AG04450 (cell line): Measurements from ENCODE around the gene VEZT. TPM values are rescaled to one million over a fixed set of nuclear protein-coding genes. Genes with fewer than 3 reads are reported as not detected.

ENCODE experiments used
- CTCF ChIA-PET: fragments of 300-600, 350-600 bp; formaldehyde crosslinking; extraction: SDS; loops from one replicate; lab custom pipeline; 2022; ENCODE audit warnings: antibody characterized with exemption, inconsistent platforms; lab: Charles Lee
- POLR2A ChIA-PET: fragments of 350-600 bp; formaldehyde crosslinking; extraction: SDS; loops from one replicate; lab custom pipeline; 2021; ENCODE audit warnings: antibody characterized with exemption, inconsistent platforms; lab: Yijun Ruan, JAX
- DNase-seq: peaks from one replicate; pipeline ENCODE4 v3.0.0-alpha.2; 2011; ENCODE audit warnings: low read depth, low spot score
- H3K27ac ChIP-seq: one replicate; pipeline ENCODE4 v1.5.1; 2012; ENCODE audit warnings: low read depth, low read length, control low read depth
- H3K27me3 ChIP-seq: one replicate; pipeline ENCODE4 v1.6.0; 2012; ENCODE audit warnings: low read length; ENCODE audit not compliant: control insufficient read depth, insufficient read depth
- H3K4me3 ChIP-seq: 2 replicates; pipeline ENCODE4 v1.5.1; 2011; ENCODE audit warnings: mild to moderate bottlenecking, low read depth, low read length, control low read depth
- H3K9me3 ChIP-seq: 2 replicates; pipeline ENCODE4 v1.5.1; 2012; ENCODE audit warnings: low read length; ENCODE audit not compliant: control insufficient read depth, insufficient read depth
- CTCF ChIP-seq: IDR thresholded peaks from 2 replicates; pipeline ENCODE4 v1.5.1; 2011; ENCODE audit warnings: low read depth, low read length, control low read depth, inconsistent platforms
- polyA plus RNA-seq: library from polyadenylated mRNA; depleted of rRNA; stranded (reverse); fragments of >200 nt; gene quantifications from 2 replicates; pipeline ENCODE4 v1.2.3, GENCODE V29; 2011

VEZT gene
- polyA plus RNA-seq, 1 experiment, result 143 TPM

DNA sequence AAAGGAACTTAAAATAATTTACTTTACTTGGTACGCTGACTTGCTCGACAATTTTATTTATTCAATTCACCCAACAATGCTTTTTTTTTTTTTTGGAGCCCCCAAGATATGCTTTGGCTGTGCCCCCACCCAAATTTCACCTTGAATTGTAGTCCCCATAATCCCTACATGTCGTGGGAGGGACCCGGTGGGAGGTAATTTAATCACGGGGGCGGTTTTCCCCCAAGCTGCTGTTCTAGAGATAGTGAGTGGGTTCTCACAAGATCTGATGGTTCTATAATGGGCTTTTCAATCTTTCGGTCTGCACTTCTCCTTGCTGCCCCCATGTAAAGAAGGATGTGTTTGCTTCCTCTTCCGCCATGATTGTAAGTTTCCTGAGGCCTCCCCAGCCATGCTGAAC is 10.7 kb upstream of the VEZT start:
- no peaks in the 10 kb centered on the region for H3K9me3 ChIP-seq
- TF ChIP-seq CTCF, result no peak
- no peak for DNase-seq
- H3K4me3 ChIP-seq, result no peak overlapping the region
- H3K27me3 ChIP-seq, result no peaks in the 10 kb centered on the region
- POLR2A ChIA-PET, result no interaction called here
- CTCF ChIA-PET, result interaction anchor here (1.6 to 4.9 kb wide), 2 partner anchors 9 to 90 kb away, joined by 7 to 26 read pairs; partner anchors contain the start of genes FGD6 and VEZT
- H3K27ac ChIP-seq, result no peak overlapping the region

DNA sequence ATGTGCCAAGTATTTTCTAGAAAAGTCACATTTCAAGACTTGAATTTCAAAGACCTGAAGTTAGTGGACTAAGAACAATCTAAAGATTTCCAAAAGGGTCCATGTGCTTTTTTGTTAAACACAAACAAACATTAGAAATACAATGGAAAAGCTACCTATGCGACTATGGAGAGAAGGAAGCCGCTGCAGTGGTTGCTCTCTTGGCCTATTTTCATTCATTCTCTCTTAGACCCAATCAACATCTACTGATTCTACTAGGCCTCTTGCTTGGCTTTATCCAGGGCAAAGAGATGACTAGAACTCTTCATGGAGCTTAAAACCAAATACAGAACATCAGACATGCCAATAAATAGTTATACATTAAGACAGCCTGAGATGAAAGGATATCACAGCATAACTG is 10.2 kb upstream of the VEZT start:
- CTCF ChIA-PET, result interaction anchor here (4.9 kb wide), 1 partner anchor 9 kb away, joined by 26 read pairs; the partner anchor contains the start of genes FGD6 and VEZT
- H3K4me3 ChIP-seq, result no peak overlapping the region
- no peaks in the 10 kb centered on the region for H3K9me3 ChIP-seq
- no peak for DNase-seq
- no peak for TF ChIP-seq CTCF
- POLR2A ChIA-PET, result no interaction called here
- H3K27me3 ChIP-seq, result no peaks in the 10 kb centered on the region
- H3K27ac ChIP-seq, result no peak overlapping the region

- no peak for TF ChIP-seq CTCF
- no peaks in the 10 kb centered on the region for H3K27me3 ChIP-seq
- POLR2A ChIA-PET, result no interaction called here
- no peak for DNase-seq
- no peak overlapping the region for H3K4me3 ChIP-seq
- CTCF ChIA-PET, result interaction anchor here (4.9 kb wide), 1 partner anchor 8 kb away, joined by 26 read pairs; the partner anchor contains the start of genes FGD6 and VEZT
- no peaks in the 10 kb centered on the region for H3K9me3 ChIP-seq
- H3K27ac ChIP-seq, result no peak overlapping the region
These were observed 8.9 kb upstream of the VEZT start for GRCh38 chr12:95208678-95209077.

DNA sequence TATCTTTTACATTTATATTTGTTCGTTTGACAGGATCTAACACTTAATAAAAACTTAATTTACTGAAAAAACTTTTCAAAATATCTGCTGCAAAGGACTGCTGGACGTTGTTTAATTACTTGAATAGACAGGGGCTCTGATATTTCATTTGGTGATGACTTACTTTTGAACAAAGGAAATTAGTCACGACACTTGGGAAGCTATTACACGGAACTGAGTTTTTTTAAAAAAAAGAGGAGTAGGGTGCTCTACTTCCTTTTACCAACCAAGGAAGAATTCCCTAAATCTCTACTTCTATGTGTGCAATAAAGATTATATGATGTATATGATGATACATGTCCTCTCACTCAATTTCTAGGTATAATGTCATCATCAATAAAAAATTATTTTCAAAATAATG is 5.0 kb upstream of the VEZT start:
- no peak overlapping the region for H3K4me3 ChIP-seq
- H3K27ac ChIP-seq, result no peak overlapping the region
- DNase-seq, result no peak
- CTCF ChIA-PET, result no interaction called here
- no peaks in the 10 kb centered on the region for H3K27me3 ChIP-seq
- H3K9me3 ChIP-seq, result no peaks in the 10 kb centered on the region; the same call in 1 of the 2 replicates
- TF ChIP-seq CTCF, result no peak
- POLR2A ChIA-PET, result no interaction called here

GRCh38 chr12:95213119-95213518 is 4.5 kb upstream of the VEZT start:
- no peak for TF ChIP-seq CTCF
- CTCF ChIA-PET, result no interaction called here
- POLR2A ChIA-PET, result no interaction called here
- Histone ChIP-seq H3K4me3 (no peak overlapping the region), H3K27ac (no peak overlapping the region), H3K9me3 (peaks cover 2% of the 10 kb centered on the region; the same call in 1 of the 2 replicates), H3K27me3 (no peaks in the 10 kb centered on the region)
- no peak for DNase-seq
